HG03520 (cell line): Measurements from ENCODE around the gene SSBP2.
A peak's percentile ranks its signal among the peaks of the same experiment; 100 is the strongest.

ENCODE experiments used
- ATAC-seq: cut with Tn5 transposase; IDR thresholded peaks from one replicate; pipeline ENCODE4 v1.9.1; 2021; ENCODE audit warnings: mild to moderate bottlenecking, moderate library complexity; ENCODE audit not compliant: unreplicated experiment

SSBP2 gene

GRCh38 chr5:81751009-81751835, at the start of gene SSBP2:
SSBP2 (minus strand) TSS chr5:81751097; CDS start chr5:81751042, 55 bp downstream.
- ATAC-seq: peak; percentile 67

- no peak for ATAC-seq
These were observed 44.8 kb upstream of the SSBP2 start for GRCh38 chr5:81795666-81796065.

GRCh38 chr5:81794226-81794625, 43.3 kb upstream of the SSBP2 start:
- no peak for ATAC-seq

GRCh38 chr5:81790336-81790735, 39.4 kb upstream of the SSBP2 start:
- no peak for ATAC-seq

- ATAC-seq: no peak
These were observed 38.1 kb upstream of the SSBP2 start for GRCh38 chr5:81789033-81789432.

- ATAC-seq: no peak
These were observed 37.4 kb upstream of the SSBP2 start for GRCh38 chr5:81788329-81788728.

- ATAC-seq: no peak
These were observed 36.8 kb upstream of the SSBP2 start for GRCh38 chr5:81787474-81788242.

GRCh38 chr5:81786991-81787390, 36.1 kb upstream of the SSBP2 start:
- no peak for ATAC-seq

GRCh38 chr5:81786496-81786895, 35.6 kb upstream of the SSBP2 start:
- ATAC-seq: no peak

GRCh38 chr5:81785322-81785721, 34.4 kb upstream of the SSBP2 start:
- ATAC-seq: no peak

GRCh38 chr5:81783401-81783800, 32.5 kb upstream of the SSBP2 start:
- ATAC-seq: no peak

GRCh38 chr5:81782811-81783210, 31.9 kb upstream of the SSBP2 start:
- ATAC-seq: no peak

GRCh38 chr5:81779916-81780266, 29.0 kb upstream of the SSBP2 start:
- no peak for ATAC-seq

GRCh38 chr5:81779125-81779915, 28.4 kb upstream of the SSBP2 start:
- ATAC-seq: peak; percentile 93

- no peak for ATAC-seq
These were observed 27.7 kb upstream of the SSBP2 start for GRCh38 chr5:81778642-81779041.

GRCh38 chr5:81776258-81776657, 25.4 kb upstream of the SSBP2 start:
- no peak for ATAC-seq

GRCh38 chr5:81774374-81774773, 23.5 kb upstream of the SSBP2 start:
- no peak for ATAC-seq

GRCh38 chr5:81773574-81773973, 22.7 kb upstream of the SSBP2 start:
- no peak for ATAC-seq

- no peak for ATAC-seq
These were observed 22.3 kb upstream of the SSBP2 start for GRCh38 chr5:81773161-81773560.

- no peak for ATAC-seq
These were observed 21.6 kb upstream of the SSBP2 start for GRCh38 chr5:81772488-81772887.

- no peak for ATAC-seq
These were observed 18.1 kb upstream of the SSBP2 start for GRCh38 chr5:81768935-81769452.
